ENCODE measurements around the gene JARID2. TPM values are rescaled to one million over a fixed set of nuclear protein-coding genes. Genes with fewer than 3 reads are reported as not detected.

JARID2 gene
- total RNA-seq, 1 donor from 2014 or later = 24.2 TPM

DNA sequence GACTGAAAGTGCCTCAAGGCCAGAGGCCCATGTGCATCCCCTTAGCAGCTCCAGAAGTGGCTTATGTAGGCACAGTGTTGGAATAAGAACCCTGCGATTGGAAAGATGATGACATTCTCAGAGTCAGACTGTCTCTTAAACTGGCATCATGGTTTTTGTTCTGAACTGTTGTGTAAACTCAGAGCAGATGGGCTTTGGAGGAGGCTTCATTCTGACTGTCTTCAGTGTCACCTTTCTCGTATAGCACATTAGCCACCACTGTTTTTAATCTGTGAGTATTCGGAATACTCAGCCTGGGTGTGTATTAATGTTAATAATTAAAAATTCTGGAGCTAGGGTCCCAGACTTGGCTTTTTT lies 140.9 kb downstream of the JARID2 start:
- peaks cover 46% of the 10 kb centered on the region for H3K4me1 Mint-ChIP-seq (ENCODE audit: low read depth, unreplicated experiment)
- H3K9me3 Mint-ChIP-seq (ENCODE audit: unreplicated experiment) = no peaks in the 10 kb centered on the region
- FAIRE-seq = no peak

GRCh38 chr6:15387118-15387517 lies 141.2 kb downstream of the JARID2 start:
- Histone ChIP-seq H3K27me3 (ENCODE audit: insufficient read depth, low read length) (no peaks in the 10 kb centered on the region), H3K4me1 (ENCODE audit: insufficient read depth, low read length) (peaks cover 22% of the 10 kb centered on the region), H3K4me2 (ENCODE audit: low read length) (no peak overlapping the region), H3K27ac (ENCODE audit: low read depth, low read length) (no peak overlapping the region), H3K79me2 (ENCODE audit: insufficient read depth, low read length) (peaks cover 98% of the 10 kb centered on the region), H3K4me3 (ENCODE audit: insufficient read depth, low read depth, low read length) (no peak overlapping the region), H3K9me3 (ENCODE audit: insufficient read depth, low read depth, low read length) (no peaks in the 10 kb centered on the region), H3K36me3 (ENCODE audit: insufficient read depth, low read length) (no peaks in the 10 kb centered on the region), H3K9ac (ENCODE audit: low read length) (no peak overlapping the region), H2AFZ (ENCODE audit: low read depth, low read length) (no peak overlapping the region), H4K20me1 (ENCODE audit: insufficient read depth, low read length) (peaks cover 98% of the 10 kb centered on the region)
- FAIRE-seq = no peak
- Mint-ChIP-seq H3K4me1 (ENCODE audit: low read depth, unreplicated experiment) (peaks cover 45% of the 10 kb centered on the region), H3K36me3 (ENCODE audit: low read depth, unreplicated experiment) (no peaks in the 10 kb centered on the region), H3K4me3 (ENCODE audit: unreplicated experiment) (no peak overlapping the region), H3K27me3 (ENCODE audit: low read depth, unreplicated experiment) (no peaks in the 10 kb centered on the region), H3K27ac (ENCODE audit: unreplicated experiment) (no peak overlapping the region), H3K9me3 (ENCODE audit: unreplicated experiment) (no peaks in the 10 kb centered on the region)
- peak; percentile 81 for DNase-seq (ENCODE audit: low read depth)
- TF ChIP-seq CTCF (IDR thresholded peaks at IDR 0.05; ENCODE audit: insufficient read depth, low read depth, low read length) (no peak), EZH2 (IDR thresholded peaks at IDR 0.05; ENCODE audit: insufficient read depth, low read length) (no peak)

More for the DNA sequence above, 140.9 kb downstream of the JARID2 start:
- Mint-ChIP-seq H3K27me3 (ENCODE audit: low read depth, unreplicated experiment) (no peaks in the 10 kb centered on the region), H3K36me3 (ENCODE audit: low read depth, unreplicated experiment) (no peaks in the 10 kb centered on the region), H3K4me3 (ENCODE audit: unreplicated experiment) (no peak overlapping the region), H3K27ac (ENCODE audit: unreplicated experiment) (no peak overlapping the region)
- peaks cover 98% of the 10 kb centered on the region for H4K20me1 ChIP-seq (ENCODE audit: insufficient read depth, low read length)
- no peaks in the 10 kb centered on the region for H3K36me3 ChIP-seq (ENCODE audit: insufficient read depth, low read length)
- no peak for DNase-seq (ENCODE audit: low read depth)
- no peaks in the 10 kb centered on the region for H3K27me3 ChIP-seq (ENCODE audit: insufficient read depth, low read length)
- H3K4me2 ChIP-seq (ENCODE audit: low read length) = no peak overlapping the region
- H3K9me3 ChIP-seq (ENCODE audit: insufficient read depth, low read depth, low read length) = no peaks in the 10 kb centered on the region
- H2AFZ ChIP-seq (ENCODE audit: low read depth, low read length) = no peak overlapping the region
- peaks cover 22% of the 10 kb centered on the region for H3K4me1 ChIP-seq (ENCODE audit: insufficient read depth, low read length)
- H3K4me3 ChIP-seq (ENCODE audit: insufficient read depth, low read depth, low read length) = no peak overlapping the region
- peaks cover 98% of the 10 kb centered on the region for H3K79me2 ChIP-seq (ENCODE audit: insufficient read depth, low read length)
- TF ChIP-seq EZH2 (IDR thresholded peaks at IDR 0.05; ENCODE audit: insufficient read depth, low read length) (no peak), CTCF (IDR thresholded peaks at IDR 0.05; ENCODE audit: insufficient read depth, low read depth, low read length) (no peak)
- no peak overlapping the region for H3K27ac ChIP-seq (ENCODE audit: low read depth, low read length)
- no peak overlapping the region for H3K9ac ChIP-seq (ENCODE audit: low read length)

- Histone ChIP-seq H3K27ac (ENCODE audit: low read depth, low read length) (no peak overlapping the region), H3K4me3 (ENCODE audit: insufficient read depth, low read depth, low read length) (no peak overlapping the region), H2AFZ (ENCODE audit: low read depth, low read length) (no peak overlapping the region), H3K79me2 (ENCODE audit: insufficient read depth, low read length) (peaks cover 98% of the 10 kb centered on the region), H3K9me3 (ENCODE audit: insufficient read depth, low read depth, low read length) (no peaks in the 10 kb centered on the region), H3K9ac (ENCODE audit: low read length) (no peak overlapping the region), H3K4me1 (ENCODE audit: insufficient read depth, low read length) (peaks cover 22% of the 10 kb centered on the region), H3K36me3 (ENCODE audit: insufficient read depth, low read length) (no peaks in the 10 kb centered on the region), H3K27me3 (ENCODE audit: insufficient read depth, low read length) (no peaks in the 10 kb centered on the region), H3K4me2 (ENCODE audit: low read length) (peak overlapping the region; percentile 16), H4K20me1 (ENCODE audit: insufficient read depth, low read length) (peaks cover 93% of the 10 kb centered on the region)
- no peak for FAIRE-seq
- H3K4me3 Mint-ChIP-seq (ENCODE audit: unreplicated experiment) = no peak overlapping the region
- TF ChIP-seq EZH2 (IDR thresholded peaks at IDR 0.05; ENCODE audit: insufficient read depth, low read length) (no peak), CTCF (IDR thresholded peaks at IDR 0.05; ENCODE audit: insufficient read depth, low read depth, low read length) (no peak)
- H3K27ac Mint-ChIP-seq (ENCODE audit: unreplicated experiment) = peak overlapping the region; percentile 34
- peaks cover 43% of the 10 kb centered on the region for H3K4me1 Mint-ChIP-seq (ENCODE audit: low read depth, unreplicated experiment)
- DNase-seq (ENCODE audit: low read depth) = no peak
- H3K9me3 Mint-ChIP-seq (ENCODE audit: unreplicated experiment) = no peaks in the 10 kb centered on the region
- no peaks in the 10 kb centered on the region for H3K36me3 Mint-ChIP-seq (ENCODE audit: low read depth, unreplicated experiment)
- H3K27me3 Mint-ChIP-seq (ENCODE audit: low read depth, unreplicated experiment) = no peaks in the 10 kb centered on the region
Measured at GRCh38 chr6:15389084-15389764, 143.4 kb downstream of the JARID2 start.
